Neural cell (in vitro differentiated cells): Measurements from ENCODE around the gene C3AR1. TPM values are rescaled to one million over a fixed set of nuclear protein-coding genes. Genes with fewer than 3 reads are reported as not detected.

Experiments
- H2AFZ ChIP-seq: fragments of 200-600, 300-800 bp; sonication (generic), shearing (Covaris generic); 2 replicates; pipeline ENCODE4 v1.6.0; 2014; ENCODE audit warnings: low read depth, mild to moderate bottlenecking, antibody characterized with exemption, low read length, moderate library complexity
- H3F3A ChIP-seq: fragments of 200-600 bp; shearing (Covaris generic); 2 replicates; pipeline ENCODE4 v1.6.1; 2016; ENCODE audit warnings: mild to moderate bottlenecking, moderate library complexity, mixed read lengths, antibody characterized with exemption, low read length; ENCODE audit not compliant: insufficient read depth, poor library complexity, severe bottlenecking
- H3K27ac ChIP-seq: fragments of 200-600, 300-800 bp; sonication (generic), shearing (Covaris generic); 2 replicates; pipeline ENCODE4 v1.5.1; 2014; ENCODE audit warnings: mild to moderate bottlenecking, low read length, moderate library complexity
- H3K27me3 ChIP-seq: fragments of 300-800, 200-600 bp; sonication (generic), shearing (Covaris generic); 2 replicates; pipeline ENCODE4 v1.6.0; 2014; ENCODE audit warnings: mild to moderate bottlenecking, low read depth, low read length, moderate library complexity; ENCODE audit not compliant: insufficient read depth
- H3K36me3 ChIP-seq: fragments of 300-800, 200-600 bp; sonication (generic), shearing (Covaris generic); 2 replicates; pipeline ENCODE4 v1.5.1; 2014; ENCODE audit warnings: mild to moderate bottlenecking, antibody characterized with exemption, low read length, moderate library complexity; ENCODE audit not compliant: insufficient read depth
- H3K4me2 ChIP-seq: fragments of 300-800, 200-600 bp; sonication (generic), shearing (Covaris generic); 2 replicates; pipeline ENCODE4 v1.6.0; 2014; ENCODE audit warnings: mild to moderate bottlenecking, low read length
- H3K4me3 ChIP-seq: fragments of 300-800, 200-600 bp; sonication (generic), shearing (Covaris generic); 2 replicates; pipeline ENCODE4 v1.5.1; 2014; ENCODE audit warnings: mild to moderate bottlenecking, low read length, moderate library complexity
- H3K79me2 ChIP-seq: fragments of 200-600 bp; shearing (Covaris generic); replicated peaks from 2 replicates; pipeline ENCODE4 v1.6.0; 2014; ENCODE audit warnings: mild to moderate bottlenecking, low read length, moderate library complexity; ENCODE audit not compliant: insufficient read depth
- H3K9ac ChIP-seq: fragments of 300-800, 200-600 bp; sonication (generic), shearing (Covaris generic); 2 replicates; pipeline ENCODE4 v1.6.1; 2016; ENCODE audit warnings: mild to moderate bottlenecking, low read length, mixed read lengths
- H3K9me2 ChIP-seq: fragments of 200-600 bp; shearing (Covaris generic); 2 replicates; pipeline ENCODE4 v1.6.1; 2016; ENCODE audit warnings: mild to moderate bottlenecking, low read length, mixed read lengths; ENCODE audit not compliant: insufficient read depth
- H3K9me3 ChIP-seq: fragments of 200-600, 300-800 bp; sonication (generic), shearing (Covaris generic); 2 replicates; pipeline ENCODE4 v1.6.1; 2016; ENCODE audit warnings: mild to moderate bottlenecking, mixed run types, low read length, moderate library complexity, mixed read lengths
- H4K20me1 ChIP-seq: fragments of 200-600 bp; shearing (Covaris generic); 2 replicates; pipeline ENCODE4 v1.6.1; 2016; ENCODE audit warnings: mild to moderate bottlenecking, mixed run types; ENCODE audit not compliant: insufficient read depth
- CTCF ChIP-seq: fragments of 450-650 bp; IDR thresholded peaks from 2 replicates; pipeline ENCODE4 v1.5.1; 2014; ENCODE audit warnings: antibody characterized with exemption, mild to moderate bottlenecking, moderate library complexity; ENCODE audit not compliant: poor library complexity, severe bottlenecking
- EP300 ChIP-seq: fragments of 450-650 bp; conservative IDR thresholded peaks from 2 replicates; pipeline ENCODE4 v1.6.1; 2014; ENCODE audit warnings: antibody characterized with exemption, mild to moderate bottlenecking, moderate library complexity; ENCODE audit not compliant: poor library complexity, severe bottlenecking
- EZH2 ChIP-seq: fragments of 200-600, 300-800 bp; shearing (Covaris generic), sonication (generic); IDR thresholded peaks from 2 replicates; pipeline ENCODE4 v1.6.1; 2014; ENCODE audit warnings: antibody characterized with exemption, low read length, borderline replicate concordance, mild to moderate bottlenecking; ENCODE audit not compliant: insufficient read depth, poor library complexity, severe bottlenecking
- MXI1 ChIP-seq: fragments of 450-650 bp; conservative IDR thresholded peaks from 2 replicates; pipeline ENCODE4 v1.6.1; 2014; ENCODE audit warnings: antibody characterized with exemption, mild to moderate bottlenecking; ENCODE audit not compliant: poor library complexity, severe bottlenecking
- POLR2AphosphoS5 ChIP-seq: IDR thresholded peaks from 2 replicates; pipeline ENCODE4 v1.6.1; 2012
- RAD21 ChIP-seq: fragments of 450-650 bp; conservative IDR thresholded peaks from 2 replicates; pipeline ENCODE4 v1.6.1; 2014; ENCODE audit warnings: antibody characterized with exemption, mild to moderate bottlenecking, moderate library complexity
- SMC3 ChIP-seq: fragments of 450-650 bp; conservative IDR thresholded peaks from 2 replicates; pipeline ENCODE4 v1.6.1; 2014; ENCODE audit warnings: antibody characterized with exemption, mild to moderate bottlenecking, moderate library complexity; ENCODE audit not compliant: poor library complexity
- TAF1 ChIP-seq: IDR thresholded peaks from 2 replicates; pipeline ENCODE4 v1.6.1; 2012; ENCODE audit warnings: low read depth
- polyA plus RNA-seq: library from polyadenylated mRNA; depleted of rRNA; stranded (reverse); fragments of >200 nt; gene quantifications from 2 replicates; pipeline ENCODE4 v1.2.3, GENCODE V29; 2014
- TF ChIP-seq, protein P1 (sequence below): IDR thresholded peaks from 2 replicates; pipeline ENCODE4 v1.6.1; 2012; ENCODE audit warnings: borderline replicate concordance

The C3AR1 gene
- polyA plus RNA-seq, 1 donor from 2014 or later = not detected

DNA sequence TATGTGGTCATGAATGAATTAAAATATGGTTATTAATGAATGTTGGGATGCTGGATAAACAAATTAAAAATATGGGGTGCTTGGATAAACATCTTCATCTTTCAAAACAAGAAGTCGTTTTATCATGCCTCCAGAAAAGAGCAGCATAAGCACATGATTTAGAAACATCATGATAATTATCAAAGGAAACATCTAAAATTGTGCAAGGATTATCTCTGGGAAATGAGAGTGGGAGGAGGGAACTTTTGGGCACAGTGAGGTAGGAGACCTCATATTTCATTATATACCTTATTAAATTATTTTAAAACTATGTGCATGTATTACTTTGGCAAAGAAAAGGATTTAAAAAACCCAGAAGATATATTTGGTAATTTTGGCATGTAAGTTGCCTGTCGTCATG lies 8.9 kb downstream of the C3AR1 start:
- TF ChIP-seq RAD21 = no peak
- TF ChIP-seq EP300 = no peak
- TF ChIP-seq, protein P1, sequence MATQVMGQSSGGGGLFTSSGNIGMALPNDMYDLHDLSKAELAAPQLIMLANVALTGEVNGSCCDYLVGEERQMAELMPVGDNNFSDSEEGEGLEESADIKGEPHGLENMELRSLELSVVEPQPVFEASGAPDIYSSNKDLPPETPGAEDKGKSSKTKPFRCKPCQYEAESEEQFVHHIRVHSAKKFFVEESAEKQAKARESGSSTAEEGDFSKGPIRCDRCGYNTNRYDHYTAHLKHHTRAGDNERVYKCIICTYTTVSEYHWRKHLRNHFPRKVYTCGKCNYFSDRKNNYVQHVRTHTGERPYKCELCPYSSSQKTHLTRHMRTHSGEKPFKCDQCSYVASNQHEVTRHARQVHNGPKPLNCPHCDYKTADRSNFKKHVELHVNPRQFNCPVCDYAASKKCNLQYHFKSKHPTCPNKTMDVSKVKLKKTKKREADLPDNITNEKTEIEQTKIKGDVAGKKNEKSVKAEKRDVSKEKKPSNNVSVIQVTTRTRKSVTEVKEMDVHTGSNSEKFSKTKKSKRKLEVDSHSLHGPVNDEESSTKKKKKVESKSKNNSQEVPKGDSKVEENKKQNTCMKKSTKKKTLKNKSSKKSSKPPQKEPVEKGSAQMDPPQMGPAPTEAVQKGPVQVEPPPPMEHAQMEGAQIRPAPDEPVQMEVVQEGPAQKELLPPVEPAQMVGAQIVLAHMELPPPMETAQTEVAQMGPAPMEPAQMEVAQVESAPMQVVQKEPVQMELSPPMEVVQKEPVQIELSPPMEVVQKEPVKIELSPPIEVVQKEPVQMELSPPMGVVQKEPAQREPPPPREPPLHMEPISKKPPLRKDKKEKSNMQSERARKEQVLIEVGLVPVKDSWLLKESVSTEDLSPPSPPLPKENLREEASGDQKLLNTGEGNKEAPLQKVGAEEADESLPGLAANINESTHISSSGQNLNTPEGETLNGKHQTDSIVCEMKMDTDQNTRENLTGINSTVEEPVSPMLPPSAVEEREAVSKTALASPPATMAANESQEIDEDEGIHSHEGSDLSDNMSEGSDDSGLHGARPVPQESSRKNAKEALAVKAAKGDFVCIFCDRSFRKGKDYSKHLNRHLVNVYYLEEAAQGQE = no peak
- TF ChIP-seq TAF1 = no peak
- TF ChIP-seq MXI1 = no peak
- TF ChIP-seq SMC3 = no peak
- no peak for TF ChIP-seq CTCF
- TF ChIP-seq POLR2AphosphoS5 = no peak
- no peak for TF ChIP-seq EZH2
- H3K4me3 ChIP-seq = no peak overlapping the region
- H3K9me3 ChIP-seq = no peaks in the 10 kb centered on the region
- H3K4me2 ChIP-seq = no peak overlapping the region
- no peaks in the 10 kb centered on the region for H3K9me2 ChIP-seq
- H3K9ac ChIP-seq = no peak overlapping the region
- H2AFZ ChIP-seq = no peak overlapping the region
- H3K36me3 ChIP-seq = peaks cover 5% of the 10 kb centered on the region
- no peaks in the 10 kb centered on the region for H4K20me1 ChIP-seq
- no peak overlapping the region for H3K27ac ChIP-seq
- no peaks in the 10 kb centered on the region for H3K27me3 ChIP-seq
- H3K79me2 ChIP-seq = no peaks in the 10 kb centered on the region
- no peaks in the 10 kb centered on the region for H3F3A ChIP-seq

GRCh38 chr12:8054816-8055215 lies 11.3 kb downstream of the C3AR1 start:
- peaks cover 5% of the 10 kb centered on the region for H3K36me3 ChIP-seq
- TF ChIP-seq EP300 = no peak
- no peak for TF ChIP-seq MXI1
- TF ChIP-seq TAF1 = no peak
- TF ChIP-seq POLR2AphosphoS5 = no peak
- no peak for TF ChIP-seq SMC3
- no peak for TF ChIP-seq CTCF
- TF ChIP-seq, protein P1 = no peak
- no peak for TF ChIP-seq RAD21
- TF ChIP-seq EZH2 = no peak
- no peak overlapping the region for H3K9ac ChIP-seq
- H3K9me3 ChIP-seq = no peaks in the 10 kb centered on the region
- no peak overlapping the region for H3K4me3 ChIP-seq
- no peaks in the 10 kb centered on the region for H3K27me3 ChIP-seq
- H4K20me1 ChIP-seq = no peaks in the 10 kb centered on the region
- no peaks in the 10 kb centered on the region for H3K79me2 ChIP-seq
- no peaks in the 10 kb centered on the region for H3F3A ChIP-seq
- no peak overlapping the region for H3K27ac ChIP-seq
- H3K9me2 ChIP-seq = no peaks in the 10 kb centered on the region
- no peak overlapping the region for H3K4me2 ChIP-seq
- H2AFZ ChIP-seq = no peak overlapping the region
